Measurements from ENCODE around the gene GPC6.

Gene GPC6

DNA sequence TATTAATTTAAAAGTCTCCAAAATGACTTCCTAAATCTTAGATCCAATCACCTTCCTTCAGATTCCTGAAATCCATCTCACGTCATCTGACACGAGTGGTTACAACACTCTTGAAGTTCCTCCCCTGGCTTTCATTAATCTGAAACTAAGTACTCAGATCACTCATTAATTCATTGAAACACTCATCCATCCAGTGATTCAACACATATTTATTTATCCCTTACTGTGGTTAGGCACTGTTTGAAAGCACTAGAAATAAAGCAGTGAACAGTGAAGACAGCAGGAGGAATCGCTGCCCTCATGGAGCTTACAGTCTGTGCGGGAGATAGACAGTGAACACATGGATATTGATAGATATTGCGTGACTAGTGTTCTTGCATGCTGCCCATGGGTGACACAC is 780.5 kb downstream of the GPC6 start:
- Histone ChIP-seq H3K4me3 (ENCODE audit: severe bottlenecking) (no peak overlapping the region), H3K9me3 (ENCODE audit: severe bottlenecking) (no peaks in the 10 kb centered on the region), H3K4me1 (ENCODE audit: insufficient read depth, poor library complexity, severe bottlenecking) (peaks cover 7% of the 10 kb centered on the region), H3K36me3 (ENCODE audit: low read depth) (no peaks in the 10 kb centered on the region), H3K27ac (ENCODE audit: poor library complexity, severe bottlenecking) (no peak overlapping the region), H3K27me3 (ENCODE audit: insufficient read depth, poor library complexity, severe bottlenecking) (no peaks in the 10 kb centered on the region)
- no peak for TF ChIP-seq CTCF (IDR thresholded peaks at IDR 0.05; ENCODE audit: poor library complexity, severe bottlenecking)
- ATAC-seq (ENCODE audit: low read depth) (no peak), DNase-seq (ENCODE audit: low spot score) (no peak)

- Histone ChIP-seq H3K36me3 (ENCODE audit: low read depth) (no peaks in the 10 kb centered on the region), H3K9me3 (ENCODE audit: severe bottlenecking) (no peaks in the 10 kb centered on the region), H3K4me1 (ENCODE audit: insufficient read depth, poor library complexity, severe bottlenecking) (peaks cover 10% of the 10 kb centered on the region), H3K27me3 (ENCODE audit: insufficient read depth, poor library complexity, severe bottlenecking) (no peaks in the 10 kb centered on the region), H3K4me3 (ENCODE audit: severe bottlenecking) (no peak overlapping the region), H3K27ac (ENCODE audit: poor library complexity, severe bottlenecking) (peak overlapping the region; percentile 1)
- TF ChIP-seq CTCF (IDR thresholded peaks at IDR 0.05; ENCODE audit: poor library complexity, severe bottlenecking): no peak
- ATAC-seq (ENCODE audit: low read depth) (peak; percentile 70), DNase-seq (ENCODE audit: low spot score) (no peak)
Measured at GRCh38 chr13:94009701-94010100, 783.1 kb downstream of the GPC6 start.

GRCh38 chr13:94014461-94014860 is 787.9 kb downstream of the GPC6 start:
- TF ChIP-seq CTCF (IDR thresholded peaks at IDR 0.05; ENCODE audit: poor library complexity, severe bottlenecking): no peak
- Histone ChIP-seq H3K9me3 (ENCODE audit: severe bottlenecking) (no peaks in the 10 kb centered on the region), H3K36me3 (ENCODE audit: low read depth) (no peaks in the 10 kb centered on the region), H3K27me3 (ENCODE audit: insufficient read depth, poor library complexity, severe bottlenecking) (no peaks in the 10 kb centered on the region), H3K4me1 (ENCODE audit: insufficient read depth, poor library complexity, severe bottlenecking) (peaks cover 10% of the 10 kb centered on the region), H3K4me3 (ENCODE audit: severe bottlenecking) (no peak overlapping the region), H3K27ac (ENCODE audit: poor library complexity, severe bottlenecking) (no peak overlapping the region)
- DNase-seq (ENCODE audit: low spot score): no peak
- no peak for ATAC-seq (ENCODE audit: low read depth)

- Histone ChIP-seq H3K27me3 (ENCODE audit: insufficient read depth, poor library complexity, severe bottlenecking) (no peaks in the 10 kb centered on the region), H3K27ac (ENCODE audit: poor library complexity, severe bottlenecking) (no peak overlapping the region), H3K4me3 (ENCODE audit: severe bottlenecking) (no peak overlapping the region), H3K4me1 (ENCODE audit: insufficient read depth, poor library complexity, severe bottlenecking) (peaks cover 8% of the 10 kb centered on the region), H3K36me3 (ENCODE audit: low read depth) (no peaks in the 10 kb centered on the region), H3K9me3 (ENCODE audit: severe bottlenecking) (no peaks in the 10 kb centered on the region)
- no peak for ATAC-seq (ENCODE audit: low read depth)
- no peak for TF ChIP-seq CTCF (IDR thresholded peaks at IDR 0.05; ENCODE audit: poor library complexity, severe bottlenecking)
- no peak for DNase-seq (ENCODE audit: low spot score)
Measured at GRCh38 chr13:94020426-94020825, 793.8 kb downstream of the GPC6 start.

DNA sequence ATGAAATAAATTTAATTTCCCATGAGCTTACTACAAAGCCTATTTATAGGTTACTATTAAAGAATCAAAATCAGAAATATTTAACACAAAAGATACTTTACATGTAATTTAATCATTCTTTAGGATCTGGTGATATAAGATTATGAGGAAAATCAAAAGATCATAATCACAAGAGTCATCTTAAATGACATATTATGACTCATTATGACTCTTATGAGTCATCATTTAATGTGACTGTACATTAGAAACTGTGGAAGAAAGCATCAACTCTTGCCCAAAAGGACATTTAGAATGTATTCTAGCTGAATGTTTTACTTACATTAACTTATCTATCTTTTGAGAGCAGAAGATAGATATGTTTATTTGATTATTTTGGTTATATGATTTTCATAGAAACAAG is 794.2 kb downstream of the GPC6 start:
- Histone ChIP-seq H3K27ac (ENCODE audit: poor library complexity, severe bottlenecking) (no peak overlapping the region), H3K36me3 (ENCODE audit: low read depth) (no peaks in the 10 kb centered on the region), H3K9me3 (ENCODE audit: severe bottlenecking) (no peaks in the 10 kb centered on the region), H3K27me3 (ENCODE audit: insufficient read depth, poor library complexity, severe bottlenecking) (no peaks in the 10 kb centered on the region), H3K4me1 (ENCODE audit: insufficient read depth, poor library complexity, severe bottlenecking) (peaks cover 8% of the 10 kb centered on the region), H3K4me3 (ENCODE audit: severe bottlenecking) (no peak overlapping the region)
- TF ChIP-seq CTCF (IDR thresholded peaks at IDR 0.05; ENCODE audit: poor library complexity, severe bottlenecking): no peak
- DNase-seq (ENCODE audit: low spot score): no peak
- peak; percentile 55 for ATAC-seq (ENCODE audit: low read depth)
